Fibroblast of lung (primary cell): ENCODE measurements around the gene OR4P4. TPM values are rescaled to one million over a fixed set of nuclear protein-coding genes. Genes with fewer than 3 reads are reported as not detected.

Source experiments
- DNase-seq, 2 donors: peaks; one replicate each; pipeline versions ENCODE4 v3.0.0 to v3.0.0-alpha.2; 2010; ENCODE audit warnings: low read depth in 2 of 2
- H2AFZ ChIP-seq: 2 replicates; pipeline ENCODE4 v1.5.1; 2012; ENCODE audit warnings: low read length, control low read depth, inconsistent platforms
- H3K27ac ChIP-seq: 2 replicates; pipeline ENCODE4 v1.5.1; 2011; ENCODE audit warnings: low read length, control low read depth; ENCODE audit not compliant: insufficient read depth
- H3K27me3 ChIP-seq: 2 replicates; pipeline ENCODE4 v1.5.1; 2011; ENCODE audit warnings: mild to moderate bottlenecking, low read length; ENCODE audit not compliant: control insufficient read depth, insufficient read depth
- H3K36me3 ChIP-seq: 2 replicates; pipeline ENCODE4 v1.5.1; 2011; ENCODE audit warnings: low read length; ENCODE audit not compliant: control insufficient read depth, insufficient read depth
- H3K4me1 ChIP-seq: 2 replicates; pipeline ENCODE4 v1.5.1; 2011; ENCODE audit warnings: low read length; ENCODE audit not compliant: control insufficient read depth, insufficient read depth; ENCODE audit errors: extremely low read depth
- H3K4me2 ChIP-seq: 2 replicates; pipeline ENCODE4 v1.5.1; 2011; ENCODE audit warnings: low read length, control low read depth; ENCODE audit not compliant: insufficient read depth; ENCODE audit errors: extremely low read depth
- H3K4me3 ChIP-seq, 4 experiments: fragments of 200-600 bp in 1 of 4; sonication (generic) in 1 of 4; replicated peaks in 1 of 4; 2 replicates each; pipeline ENCODE4 v1.5.1; 2011 to 2016; ENCODE audit warnings: low read length in 4 of 4, low read depth in 3 of 4, mild to moderate bottlenecking in 3 of 4, control low read depth in 2 of 4, inconsistent platforms in 1 of 4, mixed read lengths in 1 of 4; ENCODE audit not compliant: insufficient read depth in 1 of 4; ENCODE audit errors: control extremely low read depth in 1 of 4
- H3K79me2 ChIP-seq: 2 replicates; pipeline ENCODE4 v1.5.1; 2012; ENCODE audit warnings: mild to moderate bottlenecking, low read length, inconsistent platforms; ENCODE audit not compliant: control insufficient read depth, insufficient read depth
- H3K9ac ChIP-seq: 2 replicates; pipeline ENCODE4 v1.5.1; 2011; ENCODE audit warnings: mild to moderate bottlenecking, low read length, control low read depth; ENCODE audit not compliant: insufficient read depth
- H3K9me3 ChIP-seq: 2 replicates; pipeline ENCODE4 v1.5.1; 2012; ENCODE audit warnings: low read depth, low read length; ENCODE audit not compliant: control insufficient read depth, insufficient read depth
- H4K20me1 ChIP-seq: 2 replicates; pipeline ENCODE4 v1.5.1; 2011; ENCODE audit warnings: low read length; ENCODE audit not compliant: control insufficient read depth, insufficient read depth; ENCODE audit errors: extremely low read depth
- CTCF ChIP-seq, 2 donors: IDR thresholded peaks in 1 of 2; conservative IDR thresholded peaks in 1 of 2; 1 replicate in 1 of 2; 2 replicates in 1 of 2; pipeline ENCODE4 v1.5.1; 2011 to 2012; ENCODE audit warnings: low read length in 2 of 2, control low read depth in 1 of 2, inconsistent platforms in 1 of 2, low read depth in 1 of 2, mild to moderate bottlenecking in 1 of 2
- EZH2 ChIP-seq: IDR thresholded peaks from 2 replicates; pipeline ENCODE4 v1.5.1; 2012; ENCODE audit warnings: low read length, control low read depth, mild to moderate bottlenecking; ENCODE audit errors: missing control alignments
- polyA plus RNA-seq, 2 donors: library from polyadenylated mRNA; depleted of rRNA in 1 of 2; stranded (reverse) in 1 of 2; unstranded in 1 of 2; fragments of >200 nt; gene quantifications; 2 replicates each; pipeline ENCODE4 v1.2.1, GENCODE V29; 2011 to 2012; ENCODE audit warnings: missing spikeins in 1 of 2
- total RNA-seq: library from RNA; depleted of rRNA; stranded (reverse); fragments of >200 nt; gene quantifications from 2 replicates; pipeline ENCODE4 v1.2.1, GENCODE V29; 2014

OR4P4 gene
- total and polyA plus RNA-seq, 2 donors (not counting 1 experiment from before 2014, with no cell fraction given) = not detected

- TF ChIP-seq EZH2 = no peak
- no peak for TF ChIP-seq CTCF (conservative IDR thresholded peaks at IDR 0.05 in 1 of 2, IDR thresholded peaks at IDR 0.05 in 1 of 2; ENCODE audit: low read depth in 1 of 2, low read length in 2 of 2)
- H3K4me2 ChIP-seq = no peak overlapping the region
- H2AFZ ChIP-seq = no peak overlapping the region
- no peaks in the 10 kb centered on the region for H3K79me2 ChIP-seq
- H3K36me3 ChIP-seq = no peaks in the 10 kb centered on the region
- H3K27ac ChIP-seq = no peak overlapping the region
- H3K4me3 ChIP-seq = no peak overlapping the region
- no peaks in the 10 kb centered on the region for H3K4me1 ChIP-seq
- no peaks in the 10 kb centered on the region for H3K9me3 ChIP-seq
- no peaks in the 10 kb centered on the region for H4K20me1 ChIP-seq
- no peaks in the 10 kb centered on the region for H3K27me3 ChIP-seq
- no peak overlapping the region for H3K9ac ChIP-seq
- DNase-seq = no peak
Observed at GRCh38 chr11:55669376-55669775, 34.5 kb downstream of the OR4P4 start.

- Histone ChIP-seq H3K79me2 (no peaks in the 10 kb centered on the region), H3K9me3 (no peaks in the 10 kb centered on the region), H3K4me3 (no peak overlapping the region), H3K36me3 (no peaks in the 10 kb centered on the region), H3K27ac (no peak overlapping the region), H3K4me2 (no peak overlapping the region), H3K9ac (no peak overlapping the region), H4K20me1 (no peaks in the 10 kb centered on the region), H2AFZ (no peak overlapping the region), H3K27me3 (no peaks in the 10 kb centered on the region), H3K4me1 (no peaks in the 10 kb centered on the region)
- TF ChIP-seq CTCF (conservative IDR thresholded peaks at IDR 0.05 in 1 of 2, IDR thresholded peaks at IDR 0.05 in 1 of 2; ENCODE audit: low read depth in 1 of 2, low read length in 2 of 2) (no peak), EZH2 (no peak)
- no peak for DNase-seq
Observed at GRCh38 chr11:55673860-55674259, 38.9 kb downstream of the OR4P4 start.

Other genes starting within 250 kb of the OR4P4 start
- not detected in 2 replicates for gene OR4C15, start 80.6 kb upstream of the OR4P4 start, total RNA-seq
- gene OR4C15, start 80.6 kb upstream of the OR4P4 start, polyA plus RNA-seq = not detected in 2 replicates
- not detected in 2 replicates for gene OR4C16, start 63.0 kb upstream of the OR4P4 start, total RNA-seq
- not detected in 2 replicates for gene OR4C16, start 63.0 kb upstream of the OR4P4 start, polyA plus RNA-seq
- gene OR4C11, start 27.5 kb upstream of the OR4P4 start, total RNA-seq = not detected in 2 replicates
- not detected in 2 replicates for gene OR4C11, start 27.5 kb upstream of the OR4P4 start, polyA plus RNA-seq
- not detected in 2 replicates for gene OR4S2, start 13.2 kb downstream of the OR4P4 start, total RNA-seq
- gene OR4S2, start 13.2 kb downstream of the OR4P4 start, polyA plus RNA-seq = not detected in 2 replicates
- not detected in 2 replicates for gene OR4C6, start 27.1 kb downstream of the OR4P4 start, total RNA-seq
- not detected in 2 replicates for gene OR4C6, start 27.1 kb downstream of the OR4P4 start, polyA plus RNA-seq
- gene OR5D13, start 138.3 kb downstream of the OR4P4 start, total RNA-seq = not detected in 2 replicates
- gene OR5D13, start 138.3 kb downstream of the OR4P4 start, polyA plus RNA-seq = not detected in 2 replicates
- gene OR5D14, start 160.4 kb downstream of the OR4P4 start, total RNA-seq = not detected in 2 replicates
- gene OR5D14, start 160.4 kb downstream of the OR4P4 start, polyA plus RNA-seq = not detected in 2 replicates
- gene OR5L1, start 176.3 kb downstream of the OR4P4 start, total RNA-seq = not detected in 2 replicates
- not detected in 2 replicates for gene OR5L1, start 176.3 kb downstream of the OR4P4 start, polyA plus RNA-seq
- not detected in 2 replicates for gene OR5D18, start 184.5 kb downstream of the OR4P4 start, total RNA-seq
- not detected in 2 replicates for gene OR5D18, start 184.5 kb downstream of the OR4P4 start, polyA plus RNA-seq
- not detected in 2 replicates for gene OR5L2, start 192.1 kb downstream of the OR4P4 start, total RNA-seq
- not detected in 2 replicates for gene OR5L2, start 192.1 kb downstream of the OR4P4 start, polyA plus RNA-seq
- not detected in 2 replicates for gene OR5D16, start 203.6 kb downstream of the OR4P4 start, total RNA-seq
- gene OR5D16, start 203.6 kb downstream of the OR4P4 start, polyA plus RNA-seq = not detected in 2 replicates
- gene TRIM51, start 248.2 kb downstream of the OR4P4 start, total RNA-seq = not detected in 2 replicates
- gene TRIM51, start 248.2 kb downstream of the OR4P4 start, polyA plus RNA-seq = not detected in 2 replicates